ENCODE data around the gene CDC20B. TPM values are rescaled to one million over a fixed set of nuclear protein-coding genes. Genes with fewer than 3 reads are reported as not detected.

Gene CDC20B
- total and polyA plus RNA-seq, 8 donors: not detected

- Histone ChIP-seq H3K27me3 (peaks cover 0 to 5% (median 0%) of the 10 kb centered on the region in 4 donors), H3K27ac (no peak overlapping the region), H3K36me3 (no peaks in the 10 kb centered on the region), H3K4me1 (peaks cover 0 to 28% (median 18%) of the 10 kb centered on the region in 3 donors), H3K9me3 (no peaks in the 10 kb centered on the region), H3K4me3 (peak overlapping the region; percentile 1 to 48 (median 22))
- peak; percentile 19 to 62 (median 54) for TF ChIP-seq CTCF (IDR thresholded peaks at IDR 0.05)
- DNase-seq (peak; percentile 61 to 87 (median 72)), ATAC-seq (peak; percentile 67 to 79 (median 78)), FAIRE-seq (no peak)
- 2% methylated on average over 44 of the region's 44 CpGs for WGBS, 2 donors
- intact Hi-C loops (cut with DNase I): loop anchor here in 2 of 3 donors (5.0 to 10.0 kb wide), 2 partner anchors 49 to 56 kb away; partner anchors contain the start of genes CCNO (in 1 of the 2) and MCIDAS (in 1 of the 2)
Measured at GRCh38 chr5:55176176-55176818, 3.3 kb upstream of the CDC20B start.

- 27 to 34% methylated on average over 7 of the region's 7 CpGs for WGBS, 2 donors
- peaks cover 0 to 5% (median 0%) of the 10 kb centered on the region in 4 donors for H3K27me3 ChIP-seq
- no peak for TF ChIP-seq CTCF (IDR thresholded peaks at IDR 0.05)
- no peak for ATAC-seq
- no peak for FAIRE-seq
- intact Hi-C loops (cut with DNase I): loop anchor here in 2 of 3 donors (5.0 to 10.0 kb wide), 2 partner anchors 49 to 57 kb away; partner anchors contain the start of genes CCNO (in 1 of the 2) and MCIDAS (in 1 of the 2)
- H3K4me3 ChIP-seq: peak overlapping the region in 2 of 4 donors; percentile 37 to 48
- H3K9me3 ChIP-seq: no peaks in the 10 kb centered on the region
- H3K4me1 ChIP-seq: peaks cover 0 to 28% (median 18%) of the 10 kb centered on the region in 3 donors
- H3K36me3 ChIP-seq: no peaks in the 10 kb centered on the region
- no peak overlapping the region for H3K27ac ChIP-seq
- no peak for DNase-seq
Measured at GRCh38 chr5:55175781-55176175, 2.8 kb upstream of the CDC20B start.

GRCh38 chr5:55173687-55174230 is 782 bp upstream of the CDC20B start:
- no peak for FAIRE-seq
- Histone ChIP-seq H3K4me3 (peak overlapping the region in 3 of 4 donors; percentile 24 to 55 (median 42)), H3K27ac (peak overlapping the region in 3 of 4 donors; percentile 14 to 34 (median 17)), H3K4me1 (peaks cover 0 to 28% (median 18%) of the 10 kb centered on the region in 3 donors), H3K36me3 (no peaks in the 10 kb centered on the region), H3K9me3 (no peaks in the 10 kb centered on the region), H3K27me3 (peaks cover 0 to 5% (median 0%) of the 10 kb centered on the region in 4 donors)
- WGBS, 2 donors: 12 to 16% methylated on average over 8 of the region's 8 CpGs
- no peak for TF ChIP-seq CTCF (IDR thresholded peaks at IDR 0.05)
- intact Hi-C loops (cut with DNase I): loop anchor here in 1 of 3 donors (10.0 kb wide), 1 partner anchor 51 kb away; the partner anchor contains the start of gene MCIDAS
- ATAC-seq: peak; percentile 2 to 6 (median 4)
- peak in 2 of 6 donors; percentile 18 to 24 for DNase-seq

- H3K27me3 ChIP-seq: peaks cover 0 to 5% (median 0%) of the 10 kb centered on the region in 4 donors
- DNase-seq (peak in 3 of 6 donors; percentile 55 to 65 (median 55)), FAIRE-seq (peak; percentile 23), ATAC-seq (peak; percentile 69 to 88 (median 76))
- H3K9me3 ChIP-seq: no peaks in the 10 kb centered on the region
- peak overlapping the region; percentile 13 to 55 (median 33) for H3K4me3 ChIP-seq
- H3K27ac ChIP-seq: no peak overlapping the region
- TF ChIP-seq CTCF (IDR thresholded peaks at IDR 0.05): peak; percentile 64 to 82 (median 68)
- peaks cover 0 to 28% (median 18%) of the 10 kb centered on the region in 3 donors for H3K4me1 ChIP-seq
- intact Hi-C loops (cut with DNase I): loop anchor here in 1 of 3 donors (10.0 kb wide), 1 partner anchor 53 kb away; the partner anchor contains the start of gene MCIDAS
- WGBS, 2 donors: 4% methylated on average over 15 of the region's 15 CpGs
- H3K36me3 ChIP-seq: no peaks in the 10 kb centered on the region
Measured at GRCh38 chr5:55172051-55172899, 702 bp downstream of the CDC20B start.

All from pancreas (tissue), 10 donors.